ENCODE data around the gene EFCAB12. TPM values are rescaled to one million over a fixed set of nuclear protein-coding genes. Genes with fewer than 3 reads are reported as not detected.

Gene EFCAB12
- total and polyA plus RNA-seq, 2 of the 8 experiments (the other 6 are each of a cell fraction or from before 2014, with no cell fraction given), result 0.60 to 0.99 TPM

DNA sequence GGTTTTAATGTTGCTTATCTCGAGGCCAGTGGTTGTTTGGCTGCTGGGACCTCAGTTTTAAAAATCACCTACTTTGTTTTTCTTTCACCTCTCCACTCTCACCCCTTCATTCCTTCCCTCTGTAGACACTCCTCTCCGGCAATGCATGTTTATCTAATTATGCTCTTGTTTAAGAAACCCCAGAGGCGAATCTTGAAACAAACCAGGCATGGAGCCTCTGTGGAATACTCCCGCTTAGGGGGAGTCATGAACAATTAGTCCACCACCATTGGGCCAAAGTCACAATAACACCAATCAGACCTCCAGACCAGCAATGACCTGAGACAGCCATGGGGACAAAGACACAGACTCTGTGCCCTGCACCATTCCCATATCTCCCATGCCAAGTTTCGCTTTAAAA, 53.3 kb downstream of the EFCAB12 start:
- no peak overlapping the region for H3K27ac ChIP-seq (ENCODE audit: low read depth, low read length)
- H3K79me1 ChIP-seq (ENCODE audit: low read depth, low read length), result no peaks in the 10 kb centered on the region
- H3K14ac ChIP-seq (ENCODE audit: insufficient read length), result no peak overlapping the region
- ChIA-PET POLR2A (ENCODE audit: partially characterized antibody) (interaction anchor here (2.3 kb wide), 1 partner anchor 59 kb away, joined by 8 read pairs; a partner anchor contains a TSS), CTCF (ENCODE audit: partially characterized antibody) (interaction anchor here (1.1 to 3.9 kb wide), 4 partner anchors 9 to 23 kb away, joined by 3 to 19 read pairs (median 6); no protein-coding TSS in a partner anchor)
- no peak overlapping the region for H2BK20ac ChIP-seq (ENCODE audit: low read length)
- peaks cover 0 to 7% of the 10 kb centered on the region in 2 experiments for H4K20me1 ChIP-seq (replicated peaks in 1 of 2; ENCODE audit: control insufficient read depth in 1 of 2, insufficient read depth in 2 of 2, low read length in 2 of 2)
- no peak overlapping the region for H4K5ac ChIP-seq (ENCODE audit: insufficient read length, low read depth, low read length)
- no peak overlapping the region for H2BK5ac ChIP-seq (ENCODE audit: low read depth, low read length)
- H3K23me2 ChIP-seq (ENCODE audit: low read depth, low read length), result peaks cover 8% of the 10 kb centered on the region
- H2BK15ac ChIP-seq (ENCODE audit: low read length), result no peak overlapping the region
- no peak overlapping the region for H4K91ac ChIP-seq (replicated peaks; ENCODE audit: insufficient read length, low read length)
- no peak overlapping the region for H3K4ac ChIP-seq (replicated peaks; ENCODE audit: insufficient read length, low read depth, low read length)
- no peak for FAIRE-seq
- no peak overlapping the region for H3K18ac ChIP-seq (ENCODE audit: extremely low read depth, low read length)
- no peaks in the 10 kb centered on the region for H3K4me1 ChIP-seq (replicated peaks in 1 of 4; ENCODE audit: control insufficient read depth in 3 of 4, insufficient read depth in 4 of 4, low read length in 3 of 4)
- H3K9me3 ChIP-seq (ENCODE audit: insufficient read depth in 2 of 2, low read depth in 1 of 2, low read length in 1 of 2), result peaks cover 11 to 12% of the 10 kb centered on the region in 2 experiments; a peak in 3 of 4 replicates
- no peak overlapping the region for H4K8ac ChIP-seq (ENCODE audit: extremely low read depth, insufficient read depth, low read length)
- no peak overlapping the region for H3K56ac ChIP-seq (replicated peaks; ENCODE audit: insufficient read length, low read depth, low read length)
- no peak overlapping the region for H2AK5ac ChIP-seq (ENCODE audit: low read depth, low read length)
- no peak overlapping the region for H2BK12ac ChIP-seq (ENCODE audit: low read depth, low read length)
- TF ChIP-seq BCL11A (IDR thresholded peaks at IDR 0.05; ENCODE audit: low read depth in 2 of 2, low read length in 2 of 2) (no peak), GTF2F1 (IDR thresholded peaks at IDR 0.05; ENCODE audit: borderline replicate concordance, low read depth, low read length) (no peak), SUZ12 (IDR thresholded peaks at IDR 0.05; ENCODE audit: low read length) (no peak), POU5F1 (IDR thresholded peaks at IDR 0.05; ENCODE audit: low read depth, low read length) (no peak), SP2 (IDR thresholded peaks at IDR 0.05; ENCODE audit: low read length) (no peak), YY1 (IDR thresholded peaks at IDR 0.05; ENCODE audit: low read depth, low read length) (no peak), ASH2L (IDR thresholded peaks at IDR 0.05; ENCODE audit: low read length) (no peak), CBX5 (IDR thresholded peaks at IDR 0.05; ENCODE audit: low read depth, low read length) (no peak), CHD2 (IDR thresholded peaks at IDR 0.05; ENCODE audit: low read length) (no peak), JUN (IDR thresholded peaks at IDR 0.05; ENCODE audit: low read depth, low read length) (no peak), CBX8 (IDR thresholded peaks at IDR 0.05; ENCODE audit: borderline replicate concordance, low read depth, low read length) (no peak)
- no peak overlapping the region for H3K23ac ChIP-seq (ENCODE audit: insufficient read length)
- H3K4me2 ChIP-seq (ENCODE audit: insufficient read depth in 1 of 2, low read depth in 2 of 2, low read length in 2 of 2), result no peak overlapping the region
- no peaks in the 10 kb centered on the region for H3K27me3 ChIP-seq (replicated peaks in 1 of 4; ENCODE audit: control insufficient read depth in 3 of 4, extremely low read depth in 1 of 4, insufficient read depth in 3 of 4, low read length in 3 of 4)
- no peak overlapping the region for H3K4me3 ChIP-seq (ENCODE audit: extremely low read depth in 1 of 4, insufficient read depth in 2 of 4, low read depth in 3 of 4, low read length in 4 of 4)
- 78% methylated on average over 5 of the region's 5 CpGs; no CpG with 5 or more reads in 1 of the 2 experiments for WGBS, 2 experiments (ENCODE audit: extremely low coverage in 1 of 2, insufficient coverage in 1 of 2, insufficient read length in 1 of 2, insufficient replicate concordance in 2 of 2, low coverage in 1 of 2, low lambda C conversion rate in 2 of 2, missing lambda C conversion rate in 1 of 2)
- no peak overlapping the region for H3K9ac ChIP-seq (replicated peaks in 1 of 4; ENCODE audit: extremely low read depth in 1 of 4, low read depth in 3 of 4, low read length in 3 of 4)
- no peak overlapping the region for H2BK120ac ChIP-seq (replicated peaks; ENCODE audit: low read depth, low read length)
- no peaks in the 10 kb centered on the region for H3K79me2 ChIP-seq (ENCODE audit: control insufficient read depth in 1 of 2, insufficient read depth in 2 of 2, low read length in 2 of 2)
- DNase-seq (ENCODE audit: low read depth in 1 of 2, low spot score in 2 of 2), result no peak
- no peaks in the 10 kb centered on the region; a peak in 1 of 8 replicates for H3K36me3 ChIP-seq (ENCODE audit: control insufficient read depth in 2 of 4, insufficient read depth in 4 of 4, low read length in 3 of 4)
- no peak overlapping the region for H2AFZ ChIP-seq (ENCODE audit: low read length)

Measured in H1 (cell line).